DLD1 (cell line): ENCODE measurements around the gene GFOD1.
"Not testable (repeated sequence)": the region's sequence is repeated elsewhere in the genome, so short reads cannot be mapped to it uniquely, and the experiment has no call there.

Source experiments
- in situ Hi-C: cut with HindIII; loops from 2 replicates; pipeline ENCODE4 v1.10.0; 2017; ENCODE audit warnings: low sequenced_read_pairs

Gene GFOD1

DNA sequence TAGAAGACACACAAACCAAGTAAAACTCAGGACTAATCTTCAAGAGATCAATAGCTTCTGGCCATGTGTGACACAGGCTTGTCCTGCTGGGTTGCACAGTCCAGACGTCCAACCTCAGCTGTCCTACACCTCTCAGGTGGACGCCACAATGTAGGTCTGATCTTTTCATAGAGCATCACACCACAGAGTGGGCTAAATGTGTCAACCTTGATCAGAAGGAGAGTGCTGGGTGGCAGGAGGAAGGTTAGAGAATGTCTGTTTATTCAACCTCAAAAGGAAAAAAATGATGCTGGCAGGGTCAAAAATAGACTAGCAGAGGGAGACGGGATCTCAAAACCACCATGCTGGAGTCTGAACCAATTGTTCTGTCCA, 41.7 kb downstream of the GFOD1 start:
- in situ Hi-C loops = no loop called here

- in situ Hi-C loops = no loop called here
These were observed 42.2 kb downstream of the GFOD1 start for GRCh38 chr6:13445005-13445743.

- in situ Hi-C loops = no loop called here
These were observed 42.8 kb downstream of the GFOD1 start for GRCh38 chr6:13444604-13445003.

- in situ Hi-C loops = not testable (repeated sequence)
These were observed 43.4 kb downstream of the GFOD1 start for GRCh38 chr6:13443978-13444377.

DNA sequence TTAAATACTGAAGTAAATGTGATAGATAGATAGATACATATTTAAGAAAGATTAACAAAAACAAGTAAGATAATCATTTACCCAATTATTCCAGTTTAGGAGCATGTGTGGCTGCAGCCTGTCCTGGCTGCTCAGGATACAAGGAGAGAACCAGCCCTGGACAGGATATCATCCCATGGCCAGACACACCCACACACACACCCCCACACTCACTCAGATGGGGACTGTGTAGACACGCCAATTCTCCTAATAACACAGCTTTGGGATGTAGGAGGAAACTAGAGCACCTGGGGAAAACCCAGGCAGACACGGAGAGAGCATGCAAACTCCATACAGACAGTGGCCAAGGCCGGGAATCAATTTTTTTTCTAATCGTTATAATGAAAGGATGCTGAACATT, 45.6 kb downstream of the GFOD1 start:
- in situ Hi-C loops = no loop called here

GRCh38 chr6:13439644-13440043, 47.8 kb downstream of the GFOD1 start:
- in situ Hi-C loops = no loop called here

DNA sequence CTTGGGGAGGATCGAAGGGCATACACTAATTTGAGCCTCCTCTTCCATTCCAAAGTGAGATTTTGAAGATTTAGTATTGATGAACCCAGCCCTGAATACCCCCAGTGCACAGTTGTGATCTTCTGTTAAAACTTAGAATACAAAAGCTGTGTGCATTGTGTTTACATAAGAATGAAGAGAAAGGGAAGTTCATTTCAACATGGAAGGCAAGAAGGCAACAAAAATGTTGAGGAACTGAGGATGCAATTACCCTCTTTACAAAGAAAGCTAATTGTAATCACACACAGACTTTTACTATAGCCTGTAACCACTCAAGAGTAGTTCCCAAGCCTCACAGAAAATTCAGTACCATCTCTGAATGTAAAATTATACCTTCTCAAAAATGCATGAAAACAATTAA, 49.3 kb downstream of the GFOD1 start:
- in situ Hi-C loops = no loop called here

DNA sequence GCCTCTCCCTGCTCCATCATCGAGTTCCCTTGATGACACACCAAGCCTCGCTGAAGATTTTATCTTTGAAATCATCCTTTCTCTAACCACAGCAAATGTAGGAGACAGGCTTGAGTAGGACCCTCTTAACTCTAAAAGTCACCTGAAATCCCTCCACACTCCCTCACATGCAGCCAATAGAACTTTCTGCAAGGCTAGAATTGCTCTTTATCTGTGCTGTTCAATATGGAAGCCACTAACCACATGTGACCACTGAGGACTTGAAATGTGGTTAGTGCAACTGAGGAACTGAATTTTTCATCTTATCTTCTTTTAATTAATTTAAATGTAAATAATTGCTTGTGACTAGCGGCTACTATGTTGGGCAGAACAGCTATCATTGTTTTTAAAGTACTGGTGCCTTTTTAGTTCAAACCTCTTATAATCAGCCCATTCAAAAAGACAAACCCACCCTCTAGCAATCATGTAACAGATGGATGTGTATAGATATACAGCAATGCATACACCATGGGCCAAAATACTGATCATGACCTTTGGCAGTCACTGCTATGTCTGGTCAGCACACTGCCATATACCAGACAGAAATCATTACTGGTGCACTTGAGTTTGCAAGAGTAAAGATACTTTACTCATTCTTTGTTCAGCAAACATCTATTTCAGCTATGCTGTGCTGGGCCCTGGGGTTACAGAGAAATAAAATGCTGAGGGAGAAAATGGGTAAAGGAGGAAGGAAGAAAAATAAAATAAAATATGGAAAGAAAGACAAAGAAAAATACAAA, 50.0 kb downstream of the GFOD1 start:
- in situ Hi-C loops = no loop called here

- in situ Hi-C loops = no loop called here
These were observed 50.8 kb downstream of the GFOD1 start for GRCh38 chr6:13436399-13437217.

GRCh38 chr6:13435477-13436246, 51.7 kb downstream of the GFOD1 start:
- in situ Hi-C loops = no loop called here

- in situ Hi-C loops = no loop called here
These were observed 52.6 kb downstream of the GFOD1 start for GRCh38 chr6:13434777-13435176.

- in situ Hi-C loops = not testable (repeated sequence)
These were observed 53.1 kb downstream of the GFOD1 start for GRCh38 chr6:13434135-13434775.

GRCh38 chr6:13433709-13434121, 53.7 kb downstream of the GFOD1 start:
- in situ Hi-C loops = no loop called here

DNA sequence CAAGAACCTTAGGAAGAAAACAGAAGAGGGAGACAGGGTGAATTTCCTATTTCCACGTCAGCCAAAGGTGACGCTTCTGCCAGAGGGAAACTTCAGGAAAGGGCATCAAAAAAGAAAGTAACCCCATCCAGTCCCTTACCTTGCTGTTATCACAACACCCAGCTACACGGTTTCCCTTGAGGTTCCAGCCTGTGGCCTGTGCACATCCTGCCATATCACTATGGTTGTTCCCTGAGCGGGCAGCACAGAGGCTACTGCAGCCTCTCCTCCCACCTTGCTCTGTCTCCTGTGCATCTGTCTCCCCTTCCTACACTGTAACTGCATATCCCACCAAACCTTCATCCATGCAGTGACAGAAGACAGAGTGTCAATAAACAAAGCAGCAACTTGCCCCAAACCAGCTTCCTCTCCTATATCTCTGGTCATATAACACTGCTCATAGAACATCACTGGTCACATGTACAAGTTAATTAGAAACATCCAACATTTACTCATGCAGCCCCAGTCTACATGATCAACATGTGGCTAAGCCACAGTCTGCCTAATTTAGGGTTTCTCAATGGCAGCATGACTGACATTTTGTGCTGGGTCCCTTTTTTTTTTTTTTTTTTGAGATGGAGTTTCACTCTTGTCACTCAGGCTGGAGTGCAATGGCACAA, 54.7 kb downstream of the GFOD1 start:
- in situ Hi-C loops = no loop called here

DNA sequence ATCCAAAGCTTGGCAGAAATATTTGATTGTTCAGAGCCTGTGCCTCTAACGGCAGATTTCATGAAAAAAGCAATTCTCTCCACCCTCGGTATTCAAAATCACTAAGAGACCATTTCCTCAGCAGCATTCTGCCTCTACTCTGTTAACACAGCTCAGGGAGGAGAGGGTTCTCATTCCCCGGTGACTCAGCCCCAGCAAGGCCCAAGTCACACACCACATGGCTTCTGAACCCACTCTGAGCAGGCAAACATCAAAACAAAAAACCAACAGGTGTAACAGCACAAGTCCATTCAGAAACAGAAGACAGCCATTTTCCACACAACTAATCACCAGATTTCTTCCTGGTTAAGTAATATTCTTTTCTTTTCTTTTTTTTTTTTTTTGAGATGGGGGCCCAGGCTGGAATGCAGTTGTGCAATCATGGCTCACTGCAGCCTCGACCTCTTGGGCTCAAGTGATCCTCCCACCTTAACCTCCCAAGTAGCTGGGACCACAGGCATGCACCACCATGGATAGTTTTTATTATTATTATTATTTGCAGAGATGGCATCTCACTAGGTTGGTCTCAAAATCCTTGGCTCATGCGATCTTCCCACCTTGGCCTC, 55.4 kb downstream of the GFOD1 start:
- in situ Hi-C loops = no loop called here

DNA sequence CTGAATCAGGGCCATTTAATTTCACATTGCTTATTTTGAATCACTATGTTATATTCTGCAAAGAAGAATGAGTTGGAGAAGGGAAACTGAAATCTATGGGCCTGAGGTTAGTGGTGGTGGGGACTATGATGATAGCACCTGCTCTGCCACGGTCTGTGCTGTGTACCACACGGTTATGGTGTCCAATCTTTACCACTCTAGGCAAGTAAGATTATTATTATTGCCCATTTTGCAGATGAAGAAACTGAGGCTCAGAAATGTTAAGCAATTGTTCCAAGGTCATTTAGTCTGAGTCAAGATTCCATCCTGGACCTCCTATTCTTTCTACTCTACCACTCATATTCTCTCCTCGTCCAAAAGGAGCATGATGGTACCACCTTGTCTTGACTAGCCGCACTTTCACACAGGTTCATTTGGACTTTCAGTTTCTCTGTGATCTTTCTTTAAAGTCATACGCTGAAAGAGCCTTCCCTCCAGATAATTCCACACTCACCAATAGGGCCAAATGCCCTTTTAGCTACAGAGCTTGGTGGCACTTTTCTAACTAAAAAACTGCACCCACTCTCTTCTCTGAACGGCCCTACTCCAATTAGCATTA, 56.2 kb downstream of the GFOD1 start:
- in situ Hi-C loops = no loop called here

DNA sequence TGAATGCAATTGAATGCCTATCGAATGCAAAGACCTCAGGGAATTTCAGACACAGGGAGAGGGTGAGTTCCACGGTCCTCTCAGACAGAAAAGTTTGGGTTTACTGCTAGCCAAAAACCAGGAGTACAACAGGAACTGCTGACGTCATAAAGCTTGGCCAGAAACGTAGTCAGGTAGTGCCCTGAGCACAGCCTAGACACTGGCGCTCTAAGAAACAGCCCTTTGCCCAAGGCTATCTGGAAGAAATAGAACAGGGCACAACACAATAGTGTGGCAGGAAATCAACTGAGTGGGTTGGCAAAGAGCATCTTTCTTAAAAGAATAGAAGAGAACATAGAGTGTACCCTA, 58.0 kb downstream of the GFOD1 start:
- in situ Hi-C loops = no loop called here

GRCh38 chr6:13428583-13429405, 58.6 kb downstream of the GFOD1 start:
- in situ Hi-C loops = no loop called here
